SW 1271 (cell line): ENCODE data around the gene TLE2.
"Not testable (repeated sequence)": the region's sequence is repeated elsewhere in the genome, so short reads cannot be mapped to it uniquely, and the experiment has no call there.

ENCODE experiments used
- DNase-seq, 2 experiments: peaks; one replicate each; lab custom pipeline; 2025; lab: John Stamatoyannopoulos, UW

TLE2 gene

DNA sequence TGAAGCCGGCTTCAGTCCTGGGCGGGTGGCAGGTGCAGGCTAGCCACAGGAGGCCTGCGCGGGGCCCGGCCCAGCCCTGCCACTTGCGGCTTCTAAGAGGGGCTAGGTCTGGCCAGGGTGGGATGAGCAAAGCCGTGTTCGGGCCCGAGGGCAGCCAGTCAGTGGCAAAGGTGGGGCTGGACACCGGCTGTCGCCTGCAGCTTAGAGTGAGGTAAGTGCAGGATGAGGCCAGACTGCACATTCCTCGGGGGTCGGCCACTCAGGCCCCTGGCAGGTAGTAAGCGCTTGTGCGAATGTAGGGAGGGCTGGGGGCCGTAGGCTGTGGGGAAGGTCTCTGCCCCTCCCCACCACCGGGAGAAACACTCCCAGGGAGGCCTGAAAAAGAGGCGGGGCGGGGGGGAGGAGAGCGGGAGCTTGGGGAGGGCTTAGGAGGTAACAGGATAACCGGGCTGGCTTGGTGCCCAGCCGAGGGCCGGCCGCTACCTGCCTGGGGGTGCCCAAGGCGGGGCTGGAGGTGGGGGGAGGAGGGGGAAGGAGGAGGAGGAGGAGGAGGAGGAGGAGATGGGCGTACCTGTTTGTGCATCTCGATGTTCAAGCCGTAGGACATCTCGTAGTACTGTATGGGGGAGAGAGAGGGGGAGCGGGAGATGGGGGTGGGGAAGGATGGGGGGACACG, 26.8 kb upstream of the TLE2 start:
- DNase-seq, result no peak

DNA sequence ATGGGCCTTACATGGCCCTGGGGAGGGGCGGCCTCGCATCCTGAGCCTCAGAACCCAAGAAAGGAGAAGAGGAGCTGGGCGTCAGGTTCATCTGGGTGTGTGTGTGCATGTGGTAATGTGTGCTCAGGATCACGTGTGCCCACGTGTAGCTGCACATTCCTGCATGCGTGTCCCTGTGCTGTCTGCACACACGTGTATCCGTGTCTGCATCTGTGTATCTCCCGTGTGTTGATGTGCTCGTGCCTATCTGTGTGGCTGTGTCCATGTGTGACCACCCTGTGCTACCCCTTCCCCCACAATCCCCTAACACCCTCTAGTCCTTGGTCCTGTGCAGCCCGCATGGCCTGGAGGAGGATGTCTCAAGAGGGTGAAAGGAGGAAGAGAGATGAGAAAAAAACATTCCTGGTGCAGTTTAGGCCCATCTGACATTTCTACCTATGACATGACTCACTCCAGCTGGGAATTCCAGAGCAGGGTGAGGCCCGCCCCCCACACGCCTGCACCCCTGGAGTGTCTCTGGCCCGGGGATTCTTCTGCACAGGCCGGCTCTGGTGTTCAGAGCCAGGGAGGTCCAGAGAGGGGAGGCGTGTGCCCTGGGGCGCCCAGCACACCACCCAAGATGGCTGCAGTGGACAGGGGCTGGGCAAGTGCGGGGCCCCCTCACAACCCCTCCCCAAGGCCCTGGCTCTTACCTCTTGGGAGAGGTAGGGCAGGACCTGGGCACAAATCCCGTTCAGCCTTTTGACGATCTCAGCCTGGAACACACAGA, 26.1 kb upstream of the TLE2 start:
- DNase-seq, result no peak

DNA sequence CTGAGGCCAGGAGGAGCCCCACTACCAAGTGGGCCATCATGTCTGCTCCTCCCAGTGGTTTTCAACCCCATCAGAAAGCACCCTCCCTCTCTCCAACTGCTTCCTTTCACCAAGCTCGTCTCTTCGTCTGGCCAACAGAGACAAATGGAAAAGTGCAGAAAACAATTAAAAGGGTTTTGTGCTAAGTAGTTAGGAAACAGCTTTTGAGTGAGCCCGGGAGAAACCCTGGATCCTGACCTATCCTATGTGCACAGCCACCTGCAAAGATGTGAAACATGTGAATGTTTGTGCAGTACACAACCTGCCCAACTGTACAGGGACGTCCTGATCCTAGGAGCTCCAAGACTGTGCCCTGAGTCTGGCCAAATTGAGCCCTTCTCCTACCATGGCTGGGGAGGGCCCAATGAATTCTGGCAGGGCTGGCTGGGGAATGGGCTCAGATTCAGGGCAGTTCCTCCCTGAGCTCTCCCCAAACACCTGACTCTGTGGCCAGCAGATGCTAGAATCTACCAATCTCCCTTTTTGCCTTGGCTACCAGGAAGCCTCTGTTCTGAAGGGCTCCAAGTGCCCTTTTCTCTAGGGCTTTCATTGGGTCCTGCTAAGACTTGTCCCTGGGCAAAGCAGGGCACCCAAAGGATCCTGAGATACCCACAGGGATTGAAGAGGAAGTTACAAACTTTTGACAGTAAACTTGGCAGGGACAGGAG, 25.3 kb upstream of the TLE2 start:
- DNase-seq, result no peak

DNA sequence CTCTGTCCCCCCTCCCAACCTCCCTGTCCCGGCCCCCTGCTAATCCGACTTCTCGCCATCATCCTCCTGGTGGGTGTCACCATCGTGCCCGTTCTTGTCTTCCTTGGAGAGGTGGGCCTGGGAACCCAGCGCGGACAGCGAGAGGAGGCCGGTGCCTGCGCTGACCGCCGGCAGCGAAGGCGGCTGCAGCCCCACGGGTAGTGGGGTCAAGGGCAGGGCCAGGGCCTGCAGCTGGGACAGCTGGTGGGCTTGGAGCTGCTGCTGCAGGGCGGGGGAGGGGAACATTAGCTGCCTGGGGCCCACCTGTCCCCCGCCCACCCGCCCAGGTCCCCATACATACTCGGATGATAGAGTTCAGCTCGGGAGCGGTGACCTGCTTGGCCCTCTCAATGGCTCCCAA, 24.7 kb upstream of the TLE2 start:
- no peak for DNase-seq

DNA sequence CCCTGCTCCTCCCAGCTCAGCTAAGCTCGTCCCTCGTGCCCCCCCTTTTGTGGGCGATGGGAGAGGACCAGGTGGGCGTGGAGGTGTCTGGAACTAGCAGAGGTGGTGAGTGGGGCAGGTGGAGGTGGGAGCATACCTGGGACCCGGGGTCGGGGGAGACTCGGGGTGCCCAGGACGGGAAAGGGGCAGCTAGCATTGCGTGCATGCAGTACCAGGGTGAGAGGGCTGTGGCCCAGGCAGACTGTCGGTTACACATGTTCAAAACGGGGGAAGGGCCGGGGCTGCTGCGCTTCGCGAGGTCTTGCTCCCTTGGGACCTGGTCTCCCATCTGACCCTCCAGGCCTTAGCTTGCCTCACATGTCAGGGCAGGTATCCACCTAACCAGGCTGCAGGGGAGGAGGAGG, 24.1 kb upstream of the TLE2 start:
- DNase-seq, result no peak

DNA sequence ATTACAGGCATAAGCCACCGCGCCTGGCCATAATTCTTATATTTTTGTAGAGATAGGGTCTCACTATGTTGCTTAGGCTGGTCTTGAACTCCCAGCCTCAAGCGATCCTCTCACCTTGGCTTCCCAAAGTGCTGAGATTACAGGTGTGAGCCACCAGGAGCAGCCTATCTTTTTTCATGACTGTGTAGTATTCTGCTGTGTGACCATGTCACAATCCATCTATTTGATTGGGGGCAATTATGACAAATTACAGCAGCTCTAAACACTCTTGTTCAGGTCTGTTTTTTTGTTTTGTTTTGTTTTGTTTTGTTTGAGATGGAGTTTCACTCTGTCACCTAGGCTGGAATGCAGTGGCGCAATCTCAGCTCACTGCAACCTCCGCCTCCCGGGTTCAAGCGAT, 20.9 kb upstream of the TLE2 start:
- not testable (repeated sequence) for DNase-seq

DNA sequence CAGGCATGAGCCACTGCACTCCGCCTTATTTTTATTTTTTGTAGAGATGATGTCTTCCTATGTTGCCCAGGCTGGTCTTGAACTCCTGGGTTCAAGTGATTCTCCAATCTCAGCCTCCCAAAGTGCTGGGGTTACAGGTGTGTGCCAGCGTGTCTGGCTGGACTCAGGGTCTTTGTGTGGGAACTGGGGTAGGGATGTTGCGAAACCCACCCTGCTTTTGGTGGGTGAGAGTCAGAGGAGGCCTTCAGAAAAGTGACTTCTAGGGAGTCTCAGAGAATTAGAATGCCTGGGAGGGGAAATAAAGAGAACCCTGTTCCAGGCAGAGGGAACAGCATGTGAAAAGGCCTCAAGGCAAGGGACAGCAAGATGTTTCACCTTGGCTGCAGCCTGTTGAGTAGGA, 20.0 kb upstream of the TLE2 start:
- DNase-seq, result no peak

DNA sequence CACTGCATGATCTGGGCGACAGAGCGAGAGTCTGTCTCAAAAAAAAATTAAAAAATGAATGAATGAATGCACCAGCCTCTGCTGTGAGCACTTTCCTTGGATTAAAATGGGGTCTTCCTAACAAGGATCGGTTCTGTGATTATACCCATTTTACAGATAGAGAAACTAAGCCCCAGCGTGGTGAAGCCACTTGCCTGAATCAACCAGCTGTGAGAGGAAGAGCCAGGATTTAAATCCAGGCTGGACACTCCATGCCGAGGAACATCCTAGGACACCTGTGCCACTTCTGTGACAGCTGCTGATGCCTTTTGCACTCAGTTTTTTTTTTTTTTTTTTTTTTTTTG, 19.1 kb upstream of the TLE2 start:
- no peak for DNase-seq

DNA sequence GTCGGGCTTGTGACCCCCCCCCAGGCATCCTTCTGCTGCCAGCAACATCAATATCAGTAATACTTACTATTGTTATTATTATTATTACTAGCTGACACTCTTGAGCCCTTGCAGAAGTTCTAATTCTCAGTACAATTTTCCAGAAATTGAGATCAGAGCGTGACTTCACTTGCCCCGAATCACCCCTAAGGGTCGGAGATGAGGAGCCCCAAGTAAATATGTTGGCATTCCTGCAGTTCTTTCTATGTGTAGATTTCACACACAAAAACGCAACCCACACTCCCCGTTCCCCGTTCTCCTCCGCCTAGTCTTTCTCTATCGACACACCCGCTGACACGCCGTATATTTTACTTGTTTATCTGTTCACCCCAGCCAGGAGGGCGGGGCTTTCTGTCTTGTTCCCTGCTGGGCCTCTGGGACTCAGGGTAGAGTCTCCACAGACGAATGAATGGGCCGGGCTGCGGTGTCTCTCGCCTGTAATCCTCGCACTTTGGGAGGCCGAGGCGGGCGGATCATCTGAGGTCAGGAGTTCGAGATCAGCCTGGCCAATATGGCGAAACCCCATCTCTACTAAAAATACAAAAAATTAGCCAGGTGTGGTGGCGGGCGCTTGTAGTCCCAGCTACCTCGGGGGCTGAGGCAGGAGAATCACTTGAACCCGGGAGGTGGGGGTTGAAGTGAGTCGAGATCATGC, 18.6 kb upstream of the TLE2 start:
- DNase-seq, result no peak

DNA sequence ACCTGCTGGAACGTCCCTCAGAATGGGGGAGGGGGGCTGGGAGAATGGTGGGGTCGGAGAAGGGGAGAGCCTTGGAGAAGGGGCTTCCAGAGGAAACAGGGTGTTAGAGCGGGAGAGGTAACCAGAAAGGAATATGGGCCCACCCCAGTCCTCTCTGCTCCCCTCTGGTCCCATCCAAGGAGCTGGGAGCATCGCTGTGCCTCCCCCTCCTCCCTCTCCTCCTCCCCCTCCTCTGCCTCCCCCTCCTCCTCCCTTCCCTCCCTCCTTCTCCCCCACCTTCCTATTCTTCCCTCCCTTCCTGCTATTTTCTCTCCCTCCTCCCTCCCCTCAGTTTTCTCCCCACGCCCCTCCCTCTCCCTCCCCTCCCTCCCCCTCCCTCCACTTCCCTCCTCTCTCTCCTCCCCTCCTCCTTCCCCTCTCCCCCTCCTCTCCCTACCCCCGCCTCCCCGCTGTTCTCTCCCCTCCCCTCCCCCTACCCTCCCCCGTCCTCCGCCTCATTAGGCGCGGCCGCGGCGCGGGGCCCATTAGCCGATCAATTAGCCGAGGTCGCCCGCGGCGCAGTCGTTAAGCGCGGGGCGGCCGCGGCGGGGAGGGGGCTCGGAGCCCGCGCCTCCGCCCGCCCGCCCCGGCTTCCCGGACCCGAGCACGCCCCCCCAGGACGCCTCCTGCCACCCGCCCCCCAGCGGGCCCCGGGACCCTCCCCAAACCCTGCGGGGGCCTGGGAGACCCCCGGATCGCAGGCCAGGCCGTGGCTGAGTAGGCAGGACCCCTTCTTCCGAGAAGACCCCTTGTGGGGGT, 17.8 kb upstream of the TLE2 start:
- no peak for DNase-seq

DNA sequence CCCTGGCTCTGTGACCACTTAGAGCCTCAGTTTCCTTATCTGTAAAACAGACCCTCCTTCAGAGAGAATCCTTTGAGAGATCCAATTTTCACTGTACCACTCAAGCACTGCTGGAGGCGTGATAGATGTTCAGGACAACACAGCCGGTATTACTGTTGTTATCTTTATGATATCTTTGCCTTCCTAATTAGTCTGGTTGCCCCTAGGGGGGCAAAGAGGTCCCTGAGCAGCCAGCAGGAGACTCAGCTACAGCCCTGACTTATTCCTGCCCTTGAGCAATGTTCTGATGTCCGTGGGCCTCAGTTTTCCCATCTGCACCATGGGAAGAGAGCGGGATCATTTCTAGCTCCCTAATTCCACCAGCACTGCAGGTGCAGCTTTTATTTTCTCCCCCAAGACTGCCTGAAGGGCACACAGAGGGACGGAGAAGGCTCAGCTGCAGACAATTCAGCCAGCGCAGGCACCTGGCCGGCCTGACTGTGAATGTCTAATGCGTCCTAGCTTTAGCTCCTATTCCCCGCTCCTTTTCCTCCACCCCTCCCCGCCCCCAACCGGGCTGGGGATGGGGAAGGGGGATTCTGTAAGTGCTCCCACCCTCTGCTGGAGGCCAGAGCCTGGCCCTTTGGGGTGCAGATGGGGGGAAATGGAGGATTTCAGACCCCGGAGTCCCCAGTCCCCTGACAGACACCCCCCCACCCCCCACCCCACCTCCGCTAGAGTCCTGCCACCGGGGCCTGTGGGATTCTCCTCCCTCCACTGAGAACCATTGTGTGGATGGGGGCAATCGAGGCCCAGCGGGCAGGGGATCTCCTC, 17.0 kb upstream of the TLE2 start:
- no peak for DNase-seq

DNA sequence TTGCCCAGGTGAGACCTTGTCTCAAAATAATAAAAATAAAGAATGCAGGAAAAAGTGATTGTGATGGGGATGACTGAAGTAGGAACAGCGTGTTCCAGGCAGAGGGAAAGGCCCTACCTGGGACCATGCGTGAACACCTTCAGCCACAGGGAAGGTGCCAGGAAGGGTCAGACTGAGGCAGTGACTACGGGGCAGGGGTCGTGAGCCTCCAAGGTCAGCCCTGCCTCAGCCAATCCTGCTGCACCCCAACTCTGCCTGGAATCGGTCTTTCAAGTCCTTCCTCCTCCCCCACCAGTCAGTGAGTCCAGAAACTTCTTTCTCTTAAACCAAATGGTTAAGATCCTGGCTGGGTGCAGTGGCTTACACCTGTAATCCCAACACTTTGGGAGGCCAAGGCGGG, 16.1 kb upstream of the TLE2 start:
- no peak for DNase-seq

DNA sequence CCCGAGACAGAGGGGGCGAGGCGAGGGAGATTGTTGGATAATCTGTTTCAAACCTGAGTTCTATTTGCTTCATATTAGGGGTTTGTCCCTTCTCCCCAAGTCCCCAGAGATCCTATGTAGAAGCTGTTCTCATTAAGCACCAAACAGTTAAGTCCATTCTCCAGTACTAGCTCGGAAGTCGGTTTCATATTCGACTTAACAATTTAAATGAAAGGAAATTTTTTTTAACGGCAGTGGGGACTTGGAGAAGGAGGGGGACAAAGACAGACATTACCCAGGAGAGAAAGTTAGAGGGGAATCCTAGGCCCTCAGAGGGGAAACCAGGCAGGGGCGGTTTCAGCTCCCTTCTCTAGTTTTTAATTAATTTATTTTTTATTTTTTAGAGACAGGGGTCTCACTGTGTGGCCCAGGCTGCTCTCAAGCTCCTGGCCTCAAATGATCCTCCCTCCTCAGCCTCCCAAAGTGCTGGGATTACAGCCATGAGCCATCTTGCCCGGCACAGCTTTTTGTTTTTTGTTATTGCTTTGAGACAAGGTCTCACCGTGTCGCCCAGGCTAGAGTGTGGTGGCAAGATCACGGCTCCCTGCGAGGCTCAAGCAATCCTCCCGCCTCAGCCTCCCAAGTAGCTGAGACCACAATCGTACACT, 13.7 kb upstream of the TLE2 start:
- DNase-seq, result no peak

DNA sequence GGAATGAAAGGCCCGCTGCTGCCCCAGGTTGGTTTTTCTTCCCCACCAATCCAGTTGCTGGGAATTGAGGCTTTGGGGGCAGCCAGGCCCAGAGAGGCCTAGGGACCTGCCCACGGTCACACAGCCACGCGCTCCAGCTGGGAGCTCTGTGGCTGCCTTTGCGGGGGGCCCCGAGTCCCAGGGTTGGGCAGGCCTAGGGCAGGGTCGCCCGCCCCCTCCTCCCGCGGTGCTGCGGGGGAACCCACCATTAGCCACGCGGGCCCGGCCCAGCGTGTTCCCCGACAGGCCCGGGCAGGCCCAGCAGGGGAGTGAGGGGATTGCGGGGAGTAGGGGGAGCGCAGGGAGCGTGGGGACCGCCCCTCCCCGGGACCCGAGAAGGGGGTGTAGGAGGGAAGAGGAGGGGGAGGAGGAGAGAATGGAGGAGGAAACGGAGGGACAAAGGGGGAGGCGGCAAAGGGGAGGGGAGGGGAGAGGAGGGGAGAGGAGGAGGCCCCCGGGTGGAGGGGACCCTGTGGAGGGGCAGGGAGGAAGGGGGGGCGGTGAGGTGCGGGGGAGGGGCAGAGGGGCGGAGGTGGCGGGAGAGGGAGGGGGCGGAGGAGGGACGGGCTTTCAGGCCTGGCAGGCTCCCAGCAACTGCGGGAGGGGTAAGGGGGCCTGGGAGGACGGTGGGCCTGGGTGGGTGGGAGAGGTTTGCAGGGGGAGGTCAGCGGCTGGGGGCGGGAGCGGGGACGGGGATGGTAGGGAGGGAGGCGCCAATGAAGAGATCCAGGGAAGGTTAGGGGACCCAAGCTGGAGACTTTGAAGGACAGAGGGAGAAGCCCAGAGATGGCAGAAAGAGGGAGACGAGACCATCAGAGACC, 12.9 kb upstream of the TLE2 start:
- DNase-seq, result no peak

DNA sequence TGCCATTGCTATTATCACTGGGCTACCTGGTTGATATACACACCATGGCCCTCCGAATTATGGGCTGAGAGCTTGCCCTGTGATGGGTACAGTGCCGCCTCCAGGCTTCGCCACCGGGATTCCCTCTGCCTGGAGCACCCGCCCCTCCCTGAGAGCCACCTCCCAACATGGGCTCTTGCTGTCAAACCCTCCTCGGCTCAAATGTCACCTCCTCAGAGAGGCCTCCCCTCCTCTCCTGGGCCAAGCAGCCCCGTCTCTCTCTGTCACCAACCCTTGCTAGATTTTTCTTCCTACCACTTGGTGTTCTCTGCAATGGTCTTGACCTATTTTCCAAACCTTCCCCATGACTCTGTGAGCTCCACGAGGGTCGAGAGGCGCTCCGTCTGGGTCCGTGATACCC, 12.2 kb upstream of the TLE2 start:
- DNase-seq, result no peak

DNA sequence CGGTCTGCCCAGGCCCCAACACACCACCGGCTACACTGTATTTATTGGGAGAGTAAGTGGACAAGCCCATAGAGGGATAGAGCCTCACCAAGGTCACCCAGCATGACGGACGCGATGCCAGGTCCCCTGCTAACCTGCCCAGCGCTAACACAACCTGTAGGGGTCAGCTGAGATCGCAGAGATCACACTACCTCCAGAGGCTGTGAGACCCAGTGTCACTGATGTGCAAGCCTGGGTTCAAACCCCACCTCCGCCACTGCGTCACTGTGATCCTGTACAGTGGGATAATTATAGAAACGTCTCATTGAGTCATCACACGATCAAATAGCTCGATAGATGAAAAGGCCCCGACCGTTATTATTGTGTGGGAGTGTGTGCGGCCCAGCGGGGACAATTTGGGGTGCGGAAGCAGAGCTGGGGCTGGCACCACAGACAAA, 10.6 kb upstream of the TLE2 start:
- no peak for DNase-seq

DNA sequence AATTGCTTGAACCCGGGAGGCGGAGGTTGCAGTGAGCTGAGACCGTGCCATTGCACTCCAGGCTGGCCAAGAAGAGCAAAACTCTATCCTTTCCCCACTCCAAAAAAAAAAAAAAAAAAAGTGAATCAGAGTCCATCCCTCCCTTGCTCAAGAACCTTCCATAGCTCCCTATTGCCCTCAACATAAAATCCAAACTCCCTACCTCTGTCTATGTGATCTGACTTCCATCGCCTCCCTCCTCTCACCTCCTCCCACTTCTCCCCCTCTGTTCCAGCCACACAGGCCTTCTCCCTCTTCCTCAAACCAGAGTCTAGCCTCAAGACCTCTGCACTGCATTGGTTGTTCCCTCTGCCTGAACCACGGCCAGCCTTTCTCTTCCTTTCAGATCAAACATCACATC, 10.0 kb upstream of the TLE2 start:
- no peak for DNase-seq

DNA sequence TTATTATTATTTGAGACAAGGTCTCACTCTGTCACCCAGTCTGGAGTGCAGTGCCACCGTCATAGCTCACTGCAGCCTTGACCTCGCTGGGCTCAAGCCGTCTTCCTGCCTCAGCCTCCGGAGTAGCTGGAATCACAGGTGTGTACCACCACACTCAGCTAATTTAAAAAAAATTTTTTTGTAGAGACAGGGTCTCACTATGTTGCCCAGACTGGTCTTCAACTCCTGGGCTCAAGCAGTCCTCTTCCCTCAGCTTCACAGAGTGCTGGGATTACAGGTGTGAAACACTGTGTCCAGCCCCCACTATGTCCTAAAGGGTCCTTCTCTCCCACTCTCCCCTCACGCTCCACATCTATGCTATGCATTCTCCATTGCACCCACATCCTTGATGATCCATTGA, 9.1 kb upstream of the TLE2 start:
- DNase-seq, result no peak

DNA sequence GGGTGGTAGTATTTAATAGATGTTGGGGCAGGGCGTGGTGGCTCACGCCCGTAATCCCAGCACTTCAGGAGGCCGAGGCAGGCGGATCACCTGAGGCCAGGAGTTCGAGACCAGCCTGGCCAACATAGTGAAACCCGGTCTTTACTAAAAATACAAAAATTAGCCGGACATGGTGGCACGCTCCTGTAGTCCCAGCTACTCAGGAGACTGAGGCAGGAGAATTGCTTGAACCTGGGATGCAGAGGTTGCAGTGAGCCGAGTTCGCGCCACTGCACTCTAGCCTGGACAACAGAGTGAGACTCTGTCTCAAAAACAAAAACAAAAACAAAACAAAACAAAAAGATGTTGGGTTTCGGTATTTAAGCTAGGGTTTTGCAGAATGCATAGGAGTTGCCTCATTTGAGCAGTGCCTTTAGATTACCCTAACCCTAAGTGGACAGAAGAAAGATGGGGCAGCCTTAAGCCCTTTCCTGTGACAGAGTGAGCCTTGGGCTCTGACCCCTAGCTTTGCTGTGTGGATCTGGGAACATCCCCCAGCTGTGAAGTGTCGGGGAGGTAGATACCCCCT, 8.0 kb upstream of the TLE2 start:
- not testable (repeated sequence) for DNase-seq
